T-cell (primary cell): ENCODE measurements around the gene ENDOD1. TPM values are rescaled to one million over a fixed set of nuclear protein-coding genes. Genes with fewer than 3 reads are reported as not detected.
A peak's percentile ranks its signal among the peaks of the same experiment; 100 is the strongest.

Source experiments
- ATAC-seq, 4 experiments: fragments of 200-7000 bp in 3 of 4; fragments of 150-1000 bp in 1 of 4; cut with Tn5 transposase; replicated peaks in 1 of 4; 1 replicate in 3 of 4; 2 replicates in 1 of 4; pipeline ENCODE4 v1.10.0; 2021; ENCODE audit warnings: moderate library complexity in 3 of 4, mild to moderate bottlenecking in 2 of 4, moderate number of reproducible peaks in 1 of 4
- CTCF ChIA-PET, 2 donors: fragments of 300-600 bp; sonication (Branson Sonifier 250); formaldehyde crosslinking; loops; one replicate each; lab custom pipeline; 2022; ENCODE audit warnings: antibody characterized with exemption in 2 of 2; lab: Charles Lee
- POLR2A ChIA-PET, 2 donors: fragments of 300-600 bp; sonication (Branson Sonifier 250); formaldehyde crosslinking; loops; one replicate each; lab custom pipeline; 2022; ENCODE audit warnings: antibody characterized with exemption in 2 of 2; lab: Charles Lee
- DNase-seq, 35 experiments: peaks; one replicate each; pipeline versions ENCODE4 v3.0.0 to v3.0.0-alpha.2; 2013 to 2023
- H3K27ac ChIP-seq: one replicate; pipeline ENCODE4 v1.5.1; 2013; ENCODE audit warnings: low read length
- H3K27me3 ChIP-seq, 2 experiments: replicated peaks in 1 of 2; 1 replicate in 1 of 2; 2 replicates in 1 of 2; pipeline versions ENCODE4 v1.6.1 to v1.7.0; 2013; ENCODE audit warnings: low read length in 1 of 2, mixed read lengths in 1 of 2; ENCODE audit not compliant: control insufficient read depth in 2 of 2, insufficient read depth in 2 of 2; ENCODE audit errors: extremely low read depth in 1 of 2
- H3K36me3 ChIP-seq, 2 donors: 1 replicate in 1 of 2; 2 replicates in 1 of 2; pipeline versions ENCODE4 v1.6.1 to v1.7.0; 2013; ENCODE audit warnings: low read length in 1 of 2; ENCODE audit not compliant: control insufficient read depth in 2 of 2, insufficient read depth in 1 of 2; ENCODE audit errors: extremely low read depth in 1 of 2
- H3K4me1 ChIP-seq, 2 experiments: 1 replicate in 1 of 2; 2 replicates in 1 of 2; pipeline versions ENCODE4 v1.6.1 to v1.7.0; 2013; ENCODE audit warnings: low read length in 2 of 2, mixed read lengths in 1 of 2; ENCODE audit not compliant: insufficient read depth in 2 of 2, control insufficient read depth in 1 of 2; ENCODE audit errors: extremely low read depth in 1 of 2
- H3K4me3 ChIP-seq, 2 donors: 1 replicate in 1 of 2; 2 replicates in 1 of 2; pipeline versions ENCODE4 v1.5.1 to v1.7.0; 2013; ENCODE audit warnings: mild to moderate bottlenecking in 2 of 2, low read length in 1 of 2, moderate library complexity in 1 of 2; ENCODE audit not compliant: control insufficient read depth in 1 of 2; ENCODE audit errors: extremely low read depth in 1 of 2
- H3K9me3 ChIP-seq: 2 replicates; pipeline ENCODE4 v1.7.0; 2013
- H3K27ac Mint-ChIP-seq, 2 donors: one replicate each; pipeline ENCODE4 v1.8.0; 2020 to 2021; ENCODE audit warnings: mild to moderate bottlenecking in 2 of 2, mixed read lengths in 2 of 2
- H3K27me3 Mint-ChIP-seq, 2 donors: one replicate each; pipeline ENCODE4 v1.8.0; 2021 to 2022; ENCODE audit warnings: mixed read lengths in 2 of 2
- H3K36me3 Mint-ChIP-seq: one replicate; pipeline ENCODE4 v1.8.0; 2021; ENCODE audit warnings: mixed read lengths
- H3K4me1 Mint-ChIP-seq, 3 donors: one replicate each; pipeline ENCODE4 v1.8.0; 2020 to 2022; ENCODE audit warnings: mixed read lengths in 3 of 3, mild to moderate bottlenecking in 1 of 3
- H3K4me3 Mint-ChIP-seq, 3 donors: one replicate each; pipeline ENCODE4 v1.8.0; 2020 to 2022; ENCODE audit warnings: mild to moderate bottlenecking in 3 of 3, mixed read lengths in 3 of 3, moderate library complexity in 3 of 3
- H3K9me3 Mint-ChIP-seq, 3 donors: one replicate each; pipeline ENCODE4 v1.8.0; 2020 to 2022; ENCODE audit warnings: mixed read lengths in 3 of 3
- WGBS: methylation state at CpG from one replicate; pipeline ENCODE4 v1.1.5; 2013; ENCODE audit warnings: missing lambda C conversion rate; ENCODE audit not compliant: insufficient coverage; 5-methylcytosine and 5-hydroxymethylcytosine counted together
- total RNA-seq, 35 experiments: library from RNA in 6 of 35; stranded (reverse) in 6 of 35; fragments of 120-200 nt in 1 of 35; gene quantifications; one replicate each; pipeline versions ENCODE4 v1.2.1 to v1.2.4 and lab custom pipeline; 2013 to 2026

The ENDOD1 gene
- total RNA-seq, 5 donors from 2014 or later (not counting 1 experiment from before 2014, with no cell fraction given), result 7.4 to 13.1 (median 9.8) TPM

GRCh38 chr11:95102733-95103132 lies 13.1 kb downstream of the ENDOD1 start:
- no peak for DNase-seq
- Histone ChIP-seq H3K27me3 (no peaks in the 10 kb centered on the region), H3K36me3 (peaks cover 0 to 2% of the 10 kb centered on the region in 2 donors), H3K4me1 (no peaks in the 10 kb centered on the region), H3K27ac (no peak overlapping the region), H3K9me3 (no peaks in the 10 kb centered on the region), H3K4me3 (no peak overlapping the region)
- H3K27me3 Mint-ChIP-seq, result no peaks in the 10 kb centered on the region
- ATAC-seq, result no peak
- H3K27ac Mint-ChIP-seq, result no peak overlapping the region
- H3K4me1 Mint-ChIP-seq, result peaks cover 0 to 21% (median 0%) of the 10 kb centered on the region in 3 donors
- H3K4me3 Mint-ChIP-seq, result no peak overlapping the region
- H3K36me3 Mint-ChIP-seq, result peaks cover 38% of the 10 kb centered on the region
- 100% methylated on average over 1 of the region's 2 CpGs for WGBS
- H3K9me3 Mint-ChIP-seq, result no peaks in the 10 kb centered on the region
- POLR2A ChIA-PET, result interaction anchor here in 1 of 2 donors (0.7 kb wide), 1 partner anchor 1002 kb away, joined by 5 read pairs; no protein-coding TSS in a partner anchor
- CTCF ChIA-PET, result interaction anchor here (0.6 to 0.7 kb wide), 2 partner anchors 32 to 636 kb away, joined by 3 read pairs; no protein-coding TSS in a partner anchor

- Histone ChIP-seq H3K4me1 (no peaks in the 10 kb centered on the region), H3K9me3 (no peaks in the 10 kb centered on the region), H3K27me3 (no peaks in the 10 kb centered on the region), H3K36me3 (peaks cover 0 to 2% of the 10 kb centered on the region in 2 donors), H3K27ac (no peak overlapping the region), H3K4me3 (no peak overlapping the region)
- no peak for ATAC-seq
- no peak overlapping the region for H3K4me3 Mint-ChIP-seq
- WGBS, result no CpG with 5 or more reads among the region's 5 CpGs
- POLR2A ChIA-PET, result interaction anchor here in 1 of 2 donors (0.7 kb wide), 2 partner anchors 15 to 1001 kb away, joined by 5 read pairs; no protein-coding TSS in a partner anchor
- H3K27me3 Mint-ChIP-seq, result no peaks in the 10 kb centered on the region
- CTCF ChIA-PET, result interaction anchor here in 1 of 2 donors (0.7 kb wide), 1 partner anchor 321 kb away, joined by 4 read pairs; no protein-coding TSS in a partner anchor
- H3K27ac Mint-ChIP-seq, result no peak overlapping the region
- peaks cover 37% of the 10 kb centered on the region for H3K36me3 Mint-ChIP-seq
- no peaks in the 10 kb centered on the region for H3K9me3 Mint-ChIP-seq
- peaks cover 0 to 16% (median 0%) of the 10 kb centered on the region in 3 donors for H3K4me1 Mint-ChIP-seq
- no peak for DNase-seq
These were observed 14.1 kb downstream of the ENDOD1 start for GRCh38 chr11:95103701-95104100.

- H3K27me3 ChIP-seq, result no peaks in the 10 kb centered on the region
- peaks cover 0 to 18% (median 0%) of the 10 kb centered on the region in 3 donors for H3K4me1 Mint-ChIP-seq
- no peak overlapping the region for H3K27ac ChIP-seq
- H3K36me3 ChIP-seq, result peaks cover 0 to 8% of the 10 kb centered on the region in 2 donors
- POLR2A ChIA-PET, result interaction anchor here (0.5 to 0.7 kb wide), 2 partner anchors 15 to 1244 kb away, joined by 3 to 5 read pairs; no protein-coding TSS in a partner anchor
- DNase-seq (no peak), ATAC-seq (no peak)
- no peak overlapping the region for H3K4me3 ChIP-seq
- CTCF ChIA-PET, result interaction anchor here (0.6 to 0.7 kb wide), 2 partner anchors 322 to 650 kb away, joined by 4 read pairs; no protein-coding TSS in a partner anchor
- H3K9me3 Mint-ChIP-seq, result no peaks in the 10 kb centered on the region
- peaks cover 39% of the 10 kb centered on the region for H3K36me3 Mint-ChIP-seq
- H3K9me3 ChIP-seq, result no peaks in the 10 kb centered on the region
- no peak overlapping the region for H3K27ac Mint-ChIP-seq
- WGBS, result 83% methylated on average over 2 of the region's 6 CpGs
- H3K27me3 Mint-ChIP-seq, result no peaks in the 10 kb centered on the region
- no peaks in the 10 kb centered on the region for H3K4me1 ChIP-seq
- H3K4me3 Mint-ChIP-seq, result no peak overlapping the region
These were observed 14.6 kb downstream of the ENDOD1 start for GRCh38 chr11:95104121-95104830.

- WGBS, result 67% methylated on average over 1 of the region's 3 CpGs
- POLR2A ChIA-PET, result no interaction called here
- no peaks in the 10 kb centered on the region for H3K9me3 Mint-ChIP-seq
These were observed 15.2 kb downstream of the ENDOD1 start for GRCh38 chr11:95104856-95105255.

GRCh38 chr11:95108159-95108611 lies 18.5 kb downstream of the ENDOD1 start:
- Histone ChIP-seq H3K4me1 (no peaks in the 10 kb centered on the region), H3K27ac (no peak overlapping the region), H3K36me3 (peaks cover 0 to 14% of the 10 kb centered on the region in 2 donors), H3K4me3 (no peak overlapping the region), H3K9me3 (no peaks in the 10 kb centered on the region), H3K27me3 (no peaks in the 10 kb centered on the region)
- POLR2A ChIA-PET, result interaction anchor here in 1 of 2 donors (0.7 kb wide), 1 partner anchor 18 kb away, joined by 3 read pairs; no protein-coding TSS in a partner anchor
- no peaks in the 10 kb centered on the region for H3K27me3 Mint-ChIP-seq
- no peak overlapping the region for H3K4me3 Mint-ChIP-seq
- H3K27ac Mint-ChIP-seq, result peak overlapping the region in 1 of 2 donors; percentile 26
- H3K4me1 Mint-ChIP-seq, result peaks cover 4 to 27% (median 23%) of the 10 kb centered on the region in 3 donors
- CTCF ChIA-PET, result interaction anchor here in 1 of 2 donors (0.6 kb wide), 1 partner anchor 31 kb away, joined by 4 read pairs; no protein-coding TSS in a partner anchor
- DNase-seq (no peak), ATAC-seq (no peak)
- WGBS, result 87% methylated on average over 3 of the region's 9 CpGs
- H3K36me3 Mint-ChIP-seq, result peaks cover 44% of the 10 kb centered on the region
- no peaks in the 10 kb centered on the region for H3K9me3 Mint-ChIP-seq

More at GRCh38 chr11:95104856-95105255, 15.2 kb downstream of the ENDOD1 start:
- peaks cover 0 to 18% (median 4%) of the 10 kb centered on the region in 3 donors for H3K4me1 Mint-ChIP-seq
- no peaks in the 10 kb centered on the region for H3K9me3 ChIP-seq
- no peak overlapping the region for H3K4me3 ChIP-seq
- H3K4me3 Mint-ChIP-seq, result no peak overlapping the region
- H3K36me3 Mint-ChIP-seq, result peaks cover 45% of the 10 kb centered on the region
- CTCF ChIA-PET, result no interaction called here
- DNase-seq, result no peak
- no peaks in the 10 kb centered on the region for H3K27me3 ChIP-seq
- no peak overlapping the region for H3K27ac ChIP-seq
- H3K27me3 Mint-ChIP-seq, result no peaks in the 10 kb centered on the region
- H3K36me3 ChIP-seq, result peaks cover 0 to 13% of the 10 kb centered on the region in 2 donors
- no peaks in the 10 kb centered on the region for H3K4me1 ChIP-seq
- H3K27ac Mint-ChIP-seq, result no peak overlapping the region
- ATAC-seq, result no peak
